GM18951 (cell line): ENCODE measurements around the gene SPATA3.
"Not testable (repeated sequence)": the region's sequence is repeated elsewhere in the genome, so short reads cannot be mapped to it uniquely, and the experiment has no call there.

ENCODE experiments used
- POLR2A ChIP-seq: IDR thresholded peaks from 4 replicates; pipeline ENCODE4 v1.6.1; 2011; ENCODE audit warnings: mild to moderate bottlenecking; ENCODE audit not compliant: insufficient read length, insufficient read depth; ENCODE audit errors: extremely low read depth
- in situ Hi-C: fragments of 300-500 bp; cut with MboI; formaldehyde crosslinking; loops from one replicate; pipeline ENCODE4 v1.12.0; 2022; ENCODE audit warnings: low sequenced_read_pairs, mixed read lengths, inconsistent platforms; ENCODE audit not compliant: unreplicated experiment

The SPATA3 gene

DNA sequence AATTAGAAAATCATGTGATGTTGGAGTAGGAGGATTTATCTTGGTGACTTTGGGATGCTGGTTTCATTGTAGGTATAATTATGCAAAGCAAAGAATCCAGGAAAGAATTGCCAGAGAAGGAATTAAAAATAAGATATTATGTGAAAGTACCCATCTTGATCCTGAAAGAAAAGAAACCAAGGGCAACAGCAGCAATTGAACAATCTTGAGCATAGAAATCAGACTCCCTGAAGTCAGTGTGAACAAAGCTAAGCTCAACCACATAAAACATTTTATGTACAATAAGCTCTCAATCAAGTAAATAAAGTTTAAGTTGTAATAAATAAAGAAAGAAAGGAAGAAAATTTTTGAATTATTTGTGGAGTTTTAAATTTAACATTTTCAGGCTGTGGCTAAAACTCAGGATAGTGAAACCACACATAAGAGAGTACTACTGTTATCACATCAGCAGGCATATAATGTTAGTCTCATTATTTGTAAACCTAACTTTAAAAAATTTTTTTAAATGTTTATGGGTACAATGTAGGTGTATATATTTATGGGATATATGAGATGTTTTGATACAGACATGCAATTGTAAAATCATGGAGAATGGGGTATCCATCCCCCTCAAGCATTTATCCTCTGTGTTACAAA is 38.0 kb upstream of the SPATA3 start:
- TF ChIP-seq POLR2A = no peak
- in situ Hi-C loops = no loop called here

DNA sequence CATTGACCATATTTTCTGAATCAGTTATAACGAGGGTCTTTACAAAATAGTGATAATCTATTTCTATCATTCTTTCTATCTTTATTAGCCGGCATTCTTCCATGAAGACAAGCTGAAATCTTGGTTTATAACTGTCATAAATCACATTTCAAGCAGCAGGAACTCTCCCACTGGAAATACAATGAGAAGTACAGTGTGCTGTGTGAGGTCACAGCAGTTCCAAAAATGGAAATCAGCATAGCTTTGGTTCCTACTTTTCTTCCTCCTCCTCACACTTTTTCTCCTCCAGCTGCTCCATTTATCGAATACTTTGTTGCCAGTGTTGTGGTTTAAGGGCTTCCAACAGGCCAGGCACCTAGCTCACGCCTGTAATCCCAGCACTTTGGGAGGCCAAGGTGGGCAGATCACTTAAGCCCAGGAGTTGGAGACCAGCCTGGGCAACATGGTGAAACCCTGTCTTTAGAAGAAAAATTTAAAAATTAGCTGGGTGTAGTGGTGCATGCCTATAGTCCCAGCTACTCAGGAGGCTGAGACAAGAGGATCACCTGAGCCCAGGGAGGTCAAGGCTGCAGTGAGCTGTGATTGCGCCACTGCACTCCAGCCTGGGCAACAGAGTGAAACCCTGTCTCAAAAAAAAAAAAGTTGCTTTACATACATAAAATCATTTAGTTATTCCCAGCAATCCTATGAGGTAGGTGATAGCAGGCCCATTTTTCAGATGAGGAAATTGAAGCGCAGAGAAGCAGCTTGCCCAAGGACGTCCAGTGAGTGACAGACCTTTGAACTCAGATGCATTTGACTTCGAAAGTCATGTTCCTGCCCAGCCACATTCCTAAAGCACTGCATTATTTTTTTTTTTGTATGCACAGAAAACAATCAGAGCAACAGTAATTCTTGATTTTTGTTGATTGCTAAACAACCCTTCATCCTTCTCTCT is 36.8 kb upstream of the SPATA3 start:
- in situ Hi-C loops = no loop called here
- no peak for TF ChIP-seq POLR2A

DNA sequence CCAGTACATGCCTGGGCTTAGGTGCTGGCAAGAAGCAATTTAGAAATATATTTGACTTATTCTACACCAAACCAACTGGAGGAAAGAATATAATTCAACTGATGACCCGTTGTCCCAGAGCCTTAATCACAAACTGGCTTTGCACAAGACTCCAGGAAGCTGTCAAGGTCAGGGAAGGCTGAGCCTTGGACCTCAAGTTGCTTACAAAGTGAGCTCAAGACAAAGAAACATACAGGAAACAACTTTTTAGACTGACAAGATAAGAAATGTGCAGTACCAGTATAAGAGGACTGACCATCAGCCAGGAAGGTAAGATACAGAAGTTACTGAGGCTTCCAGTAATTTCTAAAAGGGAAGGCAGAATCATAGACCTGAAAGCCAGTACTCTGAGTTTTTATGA is 35.9 kb upstream of the SPATA3 start:
- in situ Hi-C loops = no loop called here
- no peak for TF ChIP-seq POLR2A

DNA sequence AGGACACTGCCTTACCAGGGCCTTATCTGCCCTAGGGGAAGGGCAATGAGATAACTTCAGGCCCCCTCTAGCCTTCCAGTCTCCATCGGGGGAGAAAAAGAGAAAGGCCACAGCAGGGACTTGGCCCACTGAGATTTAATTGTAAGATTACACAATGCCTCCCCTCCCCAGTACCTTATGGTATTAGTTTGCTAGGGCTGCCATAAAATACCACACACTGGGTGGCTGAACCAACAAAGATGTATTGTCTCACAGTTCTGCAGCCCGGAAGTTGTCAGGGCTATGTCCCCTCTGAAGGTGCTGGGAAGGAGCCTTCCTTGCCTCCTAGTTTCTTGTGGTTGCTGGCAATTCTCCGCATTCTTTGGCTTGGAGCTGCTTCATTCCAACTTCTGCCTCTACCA is 34.8 kb upstream of the SPATA3 start:
- no peak for TF ChIP-seq POLR2A
- in situ Hi-C loops = no loop called here

DNA sequence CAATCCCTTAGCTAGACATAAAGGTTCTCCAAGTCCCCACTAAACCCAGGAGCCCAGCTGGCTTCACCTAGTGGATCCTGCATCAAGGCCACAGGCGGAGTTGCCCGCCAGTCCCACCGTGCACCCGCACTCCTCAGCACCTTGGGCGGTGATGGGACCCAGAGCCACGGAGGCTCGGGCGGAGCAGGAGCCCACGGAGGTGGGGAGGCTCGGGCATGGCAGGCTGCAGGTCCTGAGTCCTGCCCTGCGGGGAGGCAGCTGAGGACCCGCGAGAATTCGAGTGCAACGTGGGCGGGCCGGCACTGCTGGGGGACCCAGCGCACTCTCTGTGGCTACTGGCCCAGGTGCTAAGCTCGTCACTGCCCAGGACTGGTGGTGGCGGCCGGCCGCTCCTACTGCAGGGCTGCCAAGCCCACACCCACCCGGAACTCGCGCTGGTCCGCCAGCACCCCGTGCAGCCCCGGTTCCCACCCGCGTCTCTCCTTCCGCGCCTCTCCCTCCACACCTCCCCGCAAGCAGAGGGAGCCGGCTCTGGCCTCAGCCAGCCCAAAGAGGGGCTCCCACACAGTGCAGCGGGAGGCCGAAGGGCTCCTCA is 31.7 kb upstream of the SPATA3 start:
- TF ChIP-seq POLR2A = no peak
- in situ Hi-C loops = no loop called here

DNA sequence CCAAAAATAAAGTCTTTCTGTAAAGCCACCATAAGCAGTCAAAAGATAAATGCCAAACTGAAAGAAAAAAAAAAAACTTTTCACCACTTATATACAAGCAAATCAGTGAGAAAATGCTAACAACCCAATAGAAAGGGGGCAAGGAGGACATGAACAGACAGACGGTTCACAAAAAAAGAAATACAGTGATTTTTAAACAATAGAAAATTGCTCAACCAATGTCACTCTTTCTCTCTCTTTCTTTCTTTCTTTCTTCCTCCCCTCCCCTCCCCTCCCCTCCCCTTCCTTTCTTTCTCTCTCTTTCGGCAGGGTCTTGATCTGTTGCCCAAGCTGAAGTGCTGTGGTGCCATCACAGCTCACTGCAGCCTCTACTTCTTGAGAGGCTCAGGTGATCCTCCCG is 28.8 kb upstream of the SPATA3 start:
- in situ Hi-C loops = no loop called here
- TF ChIP-seq POLR2A = no peak

DNA sequence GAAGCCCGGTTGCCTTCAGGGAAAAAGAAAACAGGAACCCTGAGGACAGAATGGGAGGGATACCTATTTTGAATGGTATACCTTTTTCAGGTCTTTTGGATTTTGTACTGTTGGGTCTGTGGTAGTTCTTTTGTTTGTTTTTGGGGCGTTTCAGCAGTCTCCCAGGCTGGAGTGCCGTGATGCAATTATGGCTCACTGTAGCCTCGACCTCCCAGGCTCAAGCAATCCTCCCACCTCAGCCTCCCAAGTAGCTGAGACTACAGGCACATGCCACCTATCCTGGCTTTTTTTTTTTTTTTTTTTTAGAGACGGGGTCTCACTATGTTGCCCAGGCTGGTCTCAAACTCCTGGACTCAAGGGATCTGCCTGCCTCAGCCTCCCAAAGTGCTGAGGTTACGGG is 27.6 kb upstream of the SPATA3 start:
- in situ Hi-C loops = not testable (repeated sequence)

DNA sequence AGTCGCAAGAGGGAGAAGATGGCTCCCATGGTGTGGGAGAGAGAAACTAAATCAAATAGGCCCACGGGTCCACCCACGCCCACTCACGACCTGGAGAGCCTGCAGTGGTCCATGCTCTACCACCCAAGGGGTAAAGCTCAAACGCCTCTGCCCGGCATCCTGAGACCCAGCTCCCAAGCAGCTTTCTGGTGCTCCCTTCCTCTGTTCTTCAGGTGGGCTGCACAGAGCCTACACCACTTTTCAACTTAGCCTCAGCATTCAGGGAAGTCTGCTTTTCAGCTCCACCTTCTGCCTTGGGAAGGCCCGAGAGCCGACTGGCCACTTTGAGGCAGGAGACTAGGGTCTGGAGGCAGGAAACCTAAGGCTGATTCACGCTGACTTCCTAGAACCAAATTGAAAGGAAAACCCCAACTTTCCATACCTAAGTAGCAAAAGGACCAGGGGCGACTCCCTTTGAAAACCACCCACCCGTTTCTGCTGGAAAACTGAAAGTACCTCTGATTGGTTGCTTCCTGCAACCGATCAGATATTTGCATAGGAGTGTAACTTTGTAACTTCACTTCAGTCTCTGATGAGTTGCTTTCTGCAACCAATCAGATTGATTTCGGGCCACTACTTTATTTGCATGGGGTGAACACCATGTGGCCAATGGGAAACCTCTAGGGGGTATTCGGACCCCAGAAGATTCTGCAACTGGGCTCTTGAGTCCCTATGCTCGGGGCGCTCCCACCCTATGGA is 26.8 kb upstream of the SPATA3 start:
- in situ Hi-C loops = no loop called here
- no peak for TF ChIP-seq POLR2A

DNA sequence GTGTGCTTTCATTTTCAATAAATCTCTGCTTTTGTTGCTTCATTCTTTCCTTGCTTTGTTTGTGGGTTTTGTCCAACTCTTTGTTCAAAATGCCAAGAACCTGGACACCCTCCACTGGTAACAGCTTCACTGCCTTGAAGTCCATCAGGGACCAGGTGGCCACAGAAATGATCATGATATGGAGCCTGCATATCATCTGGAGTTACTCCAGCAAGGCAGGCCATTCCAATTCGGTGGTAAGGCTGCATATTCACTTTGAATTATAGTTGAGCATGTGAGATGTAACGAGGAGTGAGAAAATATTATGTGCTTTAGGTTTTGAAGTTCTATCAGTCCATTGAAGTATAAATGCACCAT is 26.3 kb upstream of the SPATA3 start:
- no peak for TF ChIP-seq POLR2A
- in situ Hi-C loops = no loop called here

DNA sequence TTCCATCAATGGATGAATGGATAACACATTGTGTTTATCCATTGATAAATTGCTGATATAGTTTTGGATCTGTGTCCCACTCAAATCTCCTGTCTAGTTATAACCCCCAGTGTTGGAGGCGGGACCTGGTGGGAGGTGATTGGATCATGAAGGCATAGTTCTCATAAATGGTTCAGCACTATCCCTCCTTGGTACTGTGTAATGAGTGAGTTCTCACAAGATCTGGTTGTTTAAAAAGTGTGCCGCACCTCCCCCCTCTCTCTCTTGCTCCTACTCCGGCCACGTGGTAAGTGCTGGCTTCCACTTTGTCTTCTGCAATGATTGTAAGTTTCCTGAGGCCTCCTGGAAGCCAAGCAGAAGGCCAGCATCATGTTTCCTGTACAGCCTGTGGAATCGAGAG is 23.9 kb upstream of the SPATA3 start:
- in situ Hi-C loops = no loop called here
- no peak for TF ChIP-seq POLR2A

DNA sequence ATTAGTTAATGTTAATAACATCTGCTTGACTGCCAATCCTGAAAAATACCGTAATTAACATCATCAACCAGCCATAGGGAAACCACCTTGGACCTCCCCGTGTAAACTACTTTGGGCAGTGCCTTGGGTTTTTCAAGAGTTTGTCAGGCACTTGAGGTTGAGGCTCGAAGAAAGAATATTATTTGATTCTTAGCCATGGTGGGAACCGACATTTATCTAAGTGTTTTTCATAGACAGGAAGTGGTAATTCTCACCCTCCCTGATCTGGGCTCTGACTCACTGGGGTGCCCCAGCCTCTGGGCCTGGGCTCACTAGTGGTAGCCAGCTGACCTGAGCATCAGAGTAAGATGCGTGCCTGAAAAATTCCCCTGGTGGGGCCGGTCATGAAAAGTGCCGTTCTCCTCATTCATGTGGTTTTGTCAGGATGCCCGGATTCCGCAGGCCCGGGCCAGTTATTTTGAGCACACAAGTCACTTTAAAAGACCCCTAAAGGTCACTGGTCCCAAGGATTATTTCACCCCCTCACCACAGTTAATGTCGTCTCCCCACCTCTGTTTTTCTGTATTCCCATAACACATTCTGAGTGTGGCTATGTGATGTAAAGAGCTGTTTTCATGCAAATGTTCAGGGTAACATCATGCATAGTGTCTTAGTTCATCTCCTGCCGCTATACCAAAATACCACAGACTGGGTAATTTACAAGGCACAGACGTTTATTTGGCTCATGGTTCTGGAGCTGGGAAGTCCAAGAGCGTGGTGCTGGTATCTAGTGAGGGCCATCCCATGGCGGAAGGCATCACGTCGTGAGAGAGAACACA is 21.6 kb upstream of the SPATA3 start:
- peak; percentile 45 for TF ChIP-seq POLR2A
- in situ Hi-C loops = no loop called here

DNA sequence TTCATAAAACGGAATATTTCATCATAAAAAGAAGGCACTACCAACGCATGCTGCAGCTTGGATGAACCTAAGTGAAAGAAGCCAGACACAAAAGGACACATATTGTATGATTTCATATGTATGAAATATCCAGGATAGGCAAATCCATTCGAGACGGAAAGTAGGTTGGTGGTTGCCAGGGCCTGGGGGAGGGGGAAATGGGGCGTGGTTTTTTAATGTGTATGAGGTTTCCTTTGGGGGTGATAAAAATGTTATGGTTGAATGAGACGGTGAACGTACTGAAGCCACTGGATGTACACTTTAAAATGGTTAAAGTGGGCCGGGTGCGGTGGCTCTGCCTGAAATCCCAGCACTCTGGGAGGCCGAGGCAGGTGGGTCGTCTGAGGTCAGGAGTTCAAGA is 20.0 kb upstream of the SPATA3 start:
- in situ Hi-C loops = no loop called here
- TF ChIP-seq POLR2A = no peak
